NB4 (cell line): ENCODE results near the gene BTBD16.

ENCODE experiments used
- CTCF ChIP-seq: IDR thresholded peaks from one replicate; pipeline ENCODE4 v1.5.1; 2012; ENCODE audit warnings: low read depth, low read length
- MAX ChIP-seq: IDR thresholded peaks from 2 replicates; pipeline ENCODE4 v1.6.1; 2011; ENCODE audit warnings: low read depth, low read length
- POLR2A ChIP-seq: IDR thresholded peaks from 2 replicates; pipeline ENCODE4 v1.6.1; 2011; ENCODE audit warnings: mild to moderate bottlenecking; ENCODE audit not compliant: insufficient read length; ENCODE audit errors: extremely low read depth

GRCh38 chr10:122290833-122291532, 19.9 kb downstream of the BTBD16 start:
- TF ChIP-seq POLR2A, result no peak
- TF ChIP-seq CTCF, result no peak
- TF ChIP-seq MAX, result no peak
